B cell (primary cell): Measurements from ENCODE around the gene ANKRD33B.

ENCODE experiments used
- CTCF ChIP-seq: fragments of 200-600 bp; IDR thresholded peaks from one replicate; pipeline ENCODE4 v1.8.0; 2022; ENCODE audit warnings: antibody characterized with exemption, mild to moderate bottlenecking
- EZH2 ChIP-seq: IDR thresholded peaks from 2 replicates; pipeline ENCODE4 v1.6.1; 2012; ENCODE audit warnings: borderline replicate concordance, low read depth, mild to moderate bottlenecking, moderate library complexity, low read length; ENCODE audit not compliant: insufficient read depth, poor library complexity, severe bottlenecking

GRCh38 chr5:10562201-10563109 is 1.4 kb upstream of the ANKRD33B start:
- TF ChIP-seq CTCF (no peak), EZH2 (no peak)
